Activated CD8-positive, alpha-beta T cell treated with anti-CD3 and anti-CD28 coated beads for 36 hours (primary cell): ENCODE results near the gene HOXD8. TPM values are rescaled to one million over a fixed set of nuclear protein-coding genes. Genes with fewer than 3 reads are reported as not detected.
A peak's percentile ranks its signal among the peaks of the same experiment; 100 is the strongest.

Experiments used
- ATAC-seq: fragments of 200-7000 bp; cut with Tn5 transposase; one replicate; pipeline ENCODE4 v1.10.0; 2021; ENCODE audit warnings: mild to moderate bottlenecking, moderate library complexity
- CTCF ChIA-PET: fragments of 350-600 bp; sonication (Branson Sonifier 250); formaldehyde crosslinking; loops from one replicate; lab custom pipeline; 2021; ENCODE audit warnings: antibody characterized with exemption; lab: Charles Lee
- POLR2A ChIA-PET: fragments of 350-600 bp; sonication (Branson Sonifier 250); formaldehyde crosslinking; loops from one replicate; lab custom pipeline; 2021; ENCODE audit warnings: antibody characterized with exemption; lab: Charles Lee
- DNase-seq: peaks from one replicate; pipeline ENCODE4 v3.0.0-alpha.2; 2020
- H3K27ac Mint-ChIP-seq: one replicate; pipeline ENCODE4 v1.8.0; 2021; ENCODE audit warnings: mild to moderate bottlenecking, mixed read lengths
- H3K27me3 Mint-ChIP-seq: one replicate; pipeline ENCODE4 v1.8.0; 2021; ENCODE audit warnings: mixed read lengths
- H3K36me3 Mint-ChIP-seq: one replicate; pipeline ENCODE4 v1.8.0; 2021; ENCODE audit warnings: low read depth, mixed read lengths
- H3K4me1 Mint-ChIP-seq: one replicate; pipeline ENCODE4 v1.8.0; 2021; ENCODE audit warnings: low read depth, mixed read lengths
- H3K4me3 Mint-ChIP-seq: one replicate; pipeline ENCODE4 v1.8.0; 2021; ENCODE audit warnings: mild to moderate bottlenecking, moderate library complexity, mixed read lengths
- H3K9me3 Mint-ChIP-seq: one replicate; pipeline ENCODE4 v1.8.0; 2021; ENCODE audit warnings: mixed read lengths
- CTCF ChIP-seq: fragments of 200-600 bp; IDR thresholded peaks from one replicate; pipeline ENCODE4 v1.8.0; 2022; ENCODE audit warnings: antibody characterized with exemption, mild to moderate bottlenecking
- intact Hi-C: fragments of 100-400 bp; cut with micrococcal nuclease; formaldehyde crosslinking; loops from one replicate; pipeline ENCODE4 v1.10.0; 2022
- total RNA-seq, 2 experiments: library from RNA; stranded (reverse); gene quantifications; one replicate each; pipeline ENCODE4 v1.2.3, GENCODE V29; 2021

Gene HOXD8
- total RNA-seq, 2 experiments from 2014 or later, result not detected

- Mint-ChIP-seq H3K27ac (no peak overlapping the region), H3K36me3 (peaks cover 18% of the 10 kb centered on the region), H3K4me3 (no peak overlapping the region), H3K9me3 (peaks cover 14% of the 10 kb centered on the region), H3K4me1 (peaks cover 8% of the 10 kb centered on the region), H3K27me3 (peaks cover 85% of the 10 kb centered on the region)
- no peak for ATAC-seq
- intact Hi-C loops, result loop anchor here (5.0 kb wide), 1 partner anchor 38 kb away; the partner anchor contains the start of gene HOXD9
- TF ChIP-seq CTCF, result no peak
- ChIA-PET CTCF (interaction anchor here (0.9 to 1.8 kb wide), 4 partner anchors 10 to 395 kb away, joined by 4 to 10 read pairs (median 6); no protein-coding TSS in a partner anchor), POLR2A (no interaction called here)
- DNase-seq, result no peak
Measured at GRCh38 chr2:176084611-176085119, 44.8 kb upstream of the HOXD8 start.

- H3K27me3 Mint-ChIP-seq, result peaks cover 91% of the 10 kb centered on the region
- H3K36me3 Mint-ChIP-seq, result peaks cover 18% of the 10 kb centered on the region
- H3K4me3 Mint-ChIP-seq, result no peak overlapping the region
- intact Hi-C loops, result loop anchor here (5.0 kb wide), 1 partner anchor 37 kb away; the partner anchor contains the start of gene HOXD9
- no peak overlapping the region for H3K27ac Mint-ChIP-seq
- DNase-seq (no peak), ATAC-seq (no peak)
- TF ChIP-seq CTCF, result no peak
- peaks cover 8% of the 10 kb centered on the region for H3K4me1 Mint-ChIP-seq
- ChIA-PET POLR2A (interaction anchor here (0.7 kb wide), 1 partner anchor 1248 kb away, joined by 3 read pairs; no protein-coding TSS in a partner anchor), CTCF (interaction anchor here (0.8 to 1.8 kb wide), 7 partner anchors 7 to 395 kb away, joined by 3 to 10 read pairs (median 4); no protein-coding TSS in a partner anchor)
- peaks cover 14% of the 10 kb centered on the region for H3K9me3 Mint-ChIP-seq
Measured at GRCh38 chr2:176085120-176085788, 44.3 kb upstream of the HOXD8 start.

GRCh38 chr2:176085861-176086771, 43.4 kb upstream of the HOXD8 start:
- Mint-ChIP-seq H3K4me1 (peaks cover 2% of the 10 kb centered on the region), H3K27me3 (peaks cover 91% of the 10 kb centered on the region), H3K9me3 (peaks cover 11% of the 10 kb centered on the region), H3K4me3 (no peak overlapping the region), H3K27ac (no peak overlapping the region), H3K36me3 (peaks cover 13% of the 10 kb centered on the region)
- no peak for ATAC-seq
- POLR2A ChIA-PET, result interaction anchor here (0.7 kb wide), 1 partner anchor 1249 kb away, joined by 3 read pairs; no protein-coding TSS in a partner anchor
- intact Hi-C loops, result loop anchor here (5.0 kb wide), 1 partner anchor 36 kb away; the partner anchor contains the start of gene HOXD9
- CTCF ChIA-PET, result interaction anchor here (0.8 to 1.8 kb wide), 7 partner anchors 8 to 396 kb away, joined by 3 to 10 read pairs (median 4); no protein-coding TSS in a partner anchor
- no peak for DNase-seq
- peak; percentile 35 for TF ChIP-seq CTCF

- DNase-seq (no peak), ATAC-seq (no peak)
- Mint-ChIP-seq H3K27me3 (peaks cover 90% of the 10 kb centered on the region), H3K27ac (no peak overlapping the region), H3K4me1 (peaks cover 7% of the 10 kb centered on the region), H3K9me3 (peaks cover 7% of the 10 kb centered on the region), H3K4me3 (no peak overlapping the region), H3K36me3 (peaks cover 10% of the 10 kb centered on the region)
- POLR2A ChIA-PET, result no interaction called here
- no peak for TF ChIP-seq CTCF
- CTCF ChIA-PET, result interaction anchor here (1.9 to 2.4 kb wide), 2 partner anchors 10 to 398 kb away, joined by 13 to 17 read pairs; no protein-coding TSS in a partner anchor
- intact Hi-C loops, result loop anchor here (5.0 kb wide), 1 partner anchor 35 kb away; the partner anchor contains the start of gene HOXD9
Measured at GRCh38 chr2:176087330-176088047, 42.0 kb upstream of the HOXD8 start.
